ENCODE results near the gene PUSL1. TPM values are rescaled to one million over a fixed set of nuclear protein-coding genes. Genes with fewer than 3 reads are reported as not detected.

PUSL1 gene
- total and polyA plus RNA-seq, 2 of the 13 experiments (the other 11 are each of a cell fraction or from before 2014, with no cell fraction given), result 8.3 to 22.2 TPM

- ATAC-seq, result no peak
- WGBS (ENCODE audit: low lambda C conversion rate), result 98% methylated on average over 24 of the region's 26 CpGs
- CTCF ChIA-PET (ENCODE audit: low intra/inter-chr PET ratio, low total read pairs), result no interaction called here
Measured at GRCh38 chr1:1259951-1260600, 48.3 kb upstream of the PUSL1 start.

More at GRCh38 chr1:1259951-1260600, 48.3 kb upstream of the PUSL1 start:
- Histone ChIP-seq H3K27ac (ENCODE audit: extremely low read length, insufficient read depth, low read length) (no peak overlapping the region), H3K4me3 (replicated peaks in 1 of 3; ENCODE audit: insufficient read depth in 1 of 3, low read depth in 2 of 3, low read length in 3 of 3) (no peak overlapping the region), H3K9ac (ENCODE audit: insufficient read depth, low read depth, low read length) (no peak overlapping the region), H3K4me2 (ENCODE audit: low read depth, low read length) (no peak overlapping the region), H3K27me3 (ENCODE audit: control insufficient read depth in 1 of 2, insufficient read depth in 2 of 2, low read length in 2 of 2) (no peaks in the 10 kb centered on the region), H3K79me2 (ENCODE audit: insufficient read depth, low read length) (no peaks in the 10 kb centered on the region), H3K4me1 (ENCODE audit: insufficient read depth, low read length) (no peaks in the 10 kb centered on the region), H3K36me3 (replicated peaks in 1 of 2; ENCODE audit: control insufficient read depth in 1 of 2, insufficient read depth in 2 of 2, low read length in 2 of 2) (peaks cover 17 to 62% of the 10 kb centered on the region in 2 experiments; a peak in 4 of 5 replicates), H2AFZ (ENCODE audit: low read length) (no peak overlapping the region), H4K20me1 (ENCODE audit: insufficient read depth, low read length) (no peaks in the 10 kb centered on the region), H3K9me3 (ENCODE audit: low read length) (no peaks in the 10 kb centered on the region)
- TF ChIP-seq ZNF142 (CRISPR knock-in tag; IDR thresholded peaks at IDR 0.05), result no peak
- no peak for TF ChIP-seq SKI (IDR thresholded peaks at IDR 0.05; ENCODE audit: partially characterized antibody)
- TF ChIP-seq ZFP36 (IDR thresholded peaks at IDR 0.05; ENCODE audit: borderline replicate concordance, low read depth, low read length, partially characterized antibody), result no peak
- no peak for TF ChIP-seq RFX5 (IDR thresholded peaks at IDR 0.05; ENCODE audit: low read depth, low read length)
- no peak for TF ChIP-seq SALL1 (CRISPR knock-in tag; IDR thresholded peaks at IDR 0.05)
- TF ChIP-seq ELF1 (CRISPR knock-in tag; IDR thresholded peaks at IDR 0.05), result no peak
- TF ChIP-seq ZNF781 (CRISPR knock-in tag; IDR thresholded peaks at IDR 0.05; ENCODE audit: borderline replicate concordance, not compliant biosample characterization), result no peak
- DNase-seq (ENCODE audit: low spot score), result no peak
- POLR2A ChIA-PET, result interaction anchor here (0.6 to 1.1 kb wide), 2 partner anchors 13 to 41 kb away, joined by 3 to 4 read pairs; partner anchors contain the start of gene UBE2J2
- no peak for FAIRE-seq
- intact Hi-C loops (cut with micrococcal nuclease; ENCODE audit: unreplicated experiment) (no loop called here), in situ Hi-C loops (cut with HindIII; ENCODE audit: extremely low pct_ligation_motif_present, low pct_unique_long_range_greater_than_20kb) (no loop called here)
- BruUV-seq (replicated peaks), result no TSS peak

Measured in HepG2 (cell line).